Right atrium auricular region (tissue), 2 donors: ENCODE data around the gene DNAH10. TPM values are rescaled to one million over a fixed set of nuclear protein-coding genes. Genes with fewer than 3 reads are reported as not detected.
"Not testable (repeated sequence)": the region's sequence is repeated elsewhere in the genome, so short reads cannot be mapped to it uniquely, and the experiment has no call there.

Experiments used
- DNase-seq: peaks from one replicate; pipeline ENCODE4 v3.0.0-alpha.2; 2019; ENCODE audit warnings: low spot score
- H3K27ac ChIP-seq, 2 donors: fragments of 200-600 bp; sonication (generic); 1 replicate in 1 of 2; 2 replicates in 1 of 2; pipeline ENCODE4 v1.5.1; 2016 to 2019
- H3K27me3 ChIP-seq, 2 donors: fragments of 200-600 bp; sonication (generic); one replicate each; pipeline versions ENCODE4 v1.5.1 to v1.6.0; 2017 to 2019
- H3K36me3 ChIP-seq: fragments of 200-600 bp; sonication (generic); one replicate; pipeline ENCODE4 v1.5.1; 2016
- H3K4me1 ChIP-seq, 2 donors: fragments of 200-600 bp; sonication (generic); one replicate each; pipeline versions ENCODE4 v1.5.1 to v1.6.0; 2017 to 2019
- H3K4me3 ChIP-seq, 2 donors: fragments of 200-600 bp; sonication (generic); 1 replicate in 1 of 2; 2 replicates in 1 of 2; pipeline ENCODE4 v1.5.1; 2017 to 2019; ENCODE audit warnings: mild to moderate bottlenecking in 1 of 2, moderate library complexity in 1 of 2
- H3K9me3 ChIP-seq, 2 donors: fragments of 200-600 bp; sonication (generic); one replicate each; pipeline ENCODE4 v1.5.1; 2019
- CTCF ChIP-seq, 2 donors: fragments of 200-600 bp; sonication (generic); IDR thresholded peaks; one replicate each; pipeline ENCODE4 v1.5.1; 2019; ENCODE audit warnings: antibody characterized with exemption in 2 of 2
- total RNA-seq, 2 donors: library from RNA; depleted of rRNA; stranded (reverse); fragments of >200 nt; gene quantifications; one replicate each; pipeline ENCODE4 v1.1.0, GENCODE V29; 2016

Gene DNAH10
- total RNA-seq, 2 donors from 2014 or later = 0.11 TPM; not detected in 1

- H3K9me3 ChIP-seq = no peaks in the 10 kb centered on the region
- H3K4me1 ChIP-seq = peaks cover 0 to 42% of the 10 kb centered on the region in 2 donors
- peaks cover 24% of the 10 kb centered on the region for H3K36me3 ChIP-seq
- H3K27me3 ChIP-seq = no peaks in the 10 kb centered on the region
- TF ChIP-seq CTCF (IDR thresholded peaks at IDR 0.05) = no peak
- no peak overlapping the region for H3K27ac ChIP-seq
- no peak for DNase-seq
- H3K4me3 ChIP-seq = no peak overlapping the region
These were observed 184.0 kb downstream of the DNAH10 start for GRCh38 chr12:123946152-123946515.

GRCh38 chr12:123946516-123947505 is 184.7 kb downstream of the DNAH10 start:
- peaks cover 0 to 49% of the 10 kb centered on the region in 2 donors for H3K4me1 ChIP-seq
- DNase-seq, H3K9me3 ChIP-seq, H3K27ac ChIP-seq, H3K4me3 ChIP-seq, H3K27me3 ChIP-seq: not testable (repeated sequence)
- peaks cover 18% of the 10 kb centered on the region for H3K36me3 ChIP-seq

DNA sequence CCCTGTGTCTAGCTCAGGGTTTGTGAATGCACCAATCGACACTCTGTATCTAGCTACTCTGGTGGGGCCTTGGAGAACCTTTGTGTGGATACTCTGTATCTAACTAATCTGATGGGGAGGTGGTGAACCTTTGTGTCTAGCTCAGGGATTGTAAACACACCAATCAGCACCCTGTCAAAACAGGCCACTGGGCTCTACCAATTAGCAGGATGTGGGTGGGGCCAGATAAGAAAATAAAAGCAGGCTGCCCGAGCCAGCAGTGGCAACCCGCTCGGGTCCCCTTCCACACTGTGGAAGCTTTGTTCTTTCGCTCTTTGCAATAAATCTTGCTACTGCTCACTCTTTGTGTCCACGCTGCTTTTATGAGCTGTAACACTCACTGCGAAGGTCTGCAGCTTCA is 185.4 kb downstream of the DNAH10 start:
- not testable (repeated sequence) for H3K4me3 ChIP-seq, H3K27ac ChIP-seq, DNase-seq, H3K9me3 ChIP-seq, H3K27me3 ChIP-seq
- H3K4me1 ChIP-seq = peaks cover 0 to 56% of the 10 kb centered on the region in 2 donors
- peaks cover 10% of the 10 kb centered on the region for H3K36me3 ChIP-seq

DNA sequence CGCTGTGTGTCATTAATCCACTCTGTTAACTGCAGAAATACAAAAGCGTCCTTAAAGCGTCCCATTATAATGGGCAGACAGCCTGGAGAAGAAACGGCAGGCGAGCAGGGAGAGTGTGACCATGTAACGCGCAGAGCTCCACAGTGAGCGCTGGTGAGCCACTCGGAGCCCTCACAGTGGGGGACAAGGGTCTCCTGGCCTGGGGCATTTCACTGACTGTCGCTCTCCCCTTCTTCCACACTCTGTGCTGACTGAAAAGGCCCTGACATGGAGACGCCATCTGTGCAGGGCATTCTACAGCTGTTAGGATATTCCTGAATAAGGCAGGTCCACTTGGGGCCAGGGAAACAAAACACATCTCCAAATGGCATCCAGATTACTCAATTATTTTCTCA is 186.3 kb downstream of the DNAH10 start:
- Histone ChIP-seq H3K9me3 (no peaks in the 10 kb centered on the region), H3K4me3 (no peak overlapping the region), H3K4me1 (peaks cover 0 to 62% of the 10 kb centered on the region in 2 donors), H3K36me3 (peaks cover 2% of the 10 kb centered on the region), H3K27ac (no peak overlapping the region), H3K27me3 (no peaks in the 10 kb centered on the region)
- DNase-seq = no peak
- no peak for TF ChIP-seq CTCF (IDR thresholded peaks at IDR 0.05)

DNA sequence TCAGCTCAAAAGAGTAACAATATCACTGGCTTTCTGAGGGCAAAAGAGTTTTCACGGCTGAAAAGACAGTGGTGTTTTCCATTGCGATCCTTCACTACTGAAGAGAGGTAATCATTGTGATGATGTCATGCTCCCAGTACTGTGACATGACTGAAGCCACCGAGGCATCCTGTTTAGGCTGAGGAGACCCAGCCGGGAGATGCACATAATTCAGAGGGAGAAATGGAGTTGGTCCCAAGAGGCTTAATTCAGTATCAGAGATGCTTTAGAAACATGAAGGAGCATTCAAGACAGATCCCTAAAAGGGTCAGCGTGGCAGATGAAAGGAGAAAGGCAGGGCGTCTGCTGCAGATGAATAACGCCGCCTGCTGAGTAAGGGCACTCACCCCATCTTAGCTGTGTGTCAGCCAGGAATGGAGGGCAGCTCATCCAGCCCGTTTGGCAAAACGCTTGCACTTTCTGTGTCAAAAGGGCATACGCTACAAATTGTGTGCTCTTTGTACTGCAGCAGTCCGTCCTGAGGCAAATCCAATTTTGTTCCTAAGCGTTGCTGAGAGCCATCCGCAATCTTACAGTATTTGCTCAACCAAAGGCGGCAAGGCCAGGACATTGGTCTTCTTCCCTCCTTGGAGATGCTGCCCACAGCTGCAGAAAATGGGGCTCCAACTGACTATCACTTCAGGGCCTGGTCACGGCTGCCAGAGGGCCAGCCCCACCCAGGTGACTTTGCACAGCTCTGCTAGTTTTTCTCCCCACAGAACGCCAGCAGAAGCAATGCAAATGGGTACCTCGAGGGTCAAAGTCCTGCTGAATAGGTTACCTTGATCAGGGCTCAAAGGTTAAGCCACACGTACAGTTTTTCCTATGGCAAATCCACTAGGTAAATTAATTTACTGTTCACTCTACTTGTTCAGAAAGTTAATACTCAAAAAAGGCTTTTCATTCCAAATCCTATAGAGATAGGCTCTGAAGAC is 187.0 kb downstream of the DNAH10 start:
- H3K27me3 ChIP-seq = no peaks in the 10 kb centered on the region
- peaks cover 0 to 66% of the 10 kb centered on the region in 2 donors for H3K4me1 ChIP-seq
- H3K4me3 ChIP-seq = no peak overlapping the region
- no peak for DNase-seq
- no peak overlapping the region for H3K27ac ChIP-seq
- TF ChIP-seq CTCF (IDR thresholded peaks at IDR 0.05) = no peak
- no peaks in the 10 kb centered on the region for H3K36me3 ChIP-seq
- no peaks in the 10 kb centered on the region for H3K9me3 ChIP-seq

GRCh38 chr12:123949770-123950165 is 187.7 kb downstream of the DNAH10 start:
- no peak for DNase-seq
- Histone ChIP-seq H3K27me3 (no peaks in the 10 kb centered on the region), H3K4me3 (no peak overlapping the region), H3K9me3 (no peaks in the 10 kb centered on the region), H3K4me1 (peaks cover 0 to 69% of the 10 kb centered on the region in 2 donors), H3K36me3 (no peaks in the 10 kb centered on the region), H3K27ac (no peak overlapping the region)
- TF ChIP-seq CTCF (IDR thresholded peaks at IDR 0.05) = no peak
